GM19239 (cell line): Measurements from ENCODE around the gene MKRN2OS.
"Not testable (repeated sequence)": the region's sequence is repeated elsewhere in the genome, so short reads cannot be mapped to it uniquely, and the experiment has no call there.

Experiments
- DNase-seq: peaks from one replicate; pipeline ENCODE4 v3.0.0; 2011; ENCODE audit warnings: low spot score; ENCODE audit not compliant: insufficient read length
- FAIRE-seq: peaks from 2 replicates; lab custom pipeline; 2011; peaks lifted over from hg19 to GRCh38; lab: Jason Lieb, UNC

MKRN2OS gene

GRCh38 chr3:12566976-12567375 is 21.7 kb upstream of the MKRN2OS start:
- FAIRE-seq, result no peak
- DNase-seq, result no peak

- FAIRE-seq, result no peak
These were observed 17.2 kb upstream of the MKRN2OS start for GRCh38 chr3:12562451-12562850.

GRCh38 chr3:12561397-12561796 is 16.1 kb upstream of the MKRN2OS start:
- FAIRE-seq (no peak), DNase-seq (no peak)

More at GRCh38 chr3:12562451-12562850, 17.2 kb upstream of the MKRN2OS start:
- no peak for DNase-seq

- DNase-seq (no peak), FAIRE-seq (peak; percentile 57)
These were observed 15.3 kb upstream of the MKRN2OS start for GRCh38 chr3:12560505-12561190.

- no peak for DNase-seq
- FAIRE-seq, result no peak
These were observed 14.2 kb upstream of the MKRN2OS start for GRCh38 chr3:12559520-12559919.

- FAIRE-seq (no peak), DNase-seq (no peak)
These were observed 13.4 kb upstream of the MKRN2OS start for GRCh38 chr3:12558706-12559105.

GRCh38 chr3:12557473-12558100 is 12.3 kb upstream of the MKRN2OS start:
- no peak for FAIRE-seq
- DNase-seq, result no peak

- FAIRE-seq (no peak), DNase-seq (peak; percentile 73)
These were observed 11.6 kb upstream of the MKRN2OS start, which contains the start of gene MKRN2 for GRCh38 chr3:12556690-12557472. Gene MKRN2 (plus strand): TSS chr3:12557087. CDS start chr3:12557151, 64 bp downstream.

GRCh38 chr3:12556314-12556689 is 11.0 kb upstream of the MKRN2OS start:
- FAIRE-seq, result no peak

GRCh38 chr3:12553921-12554391 is 8.7 kb upstream of the MKRN2OS start:
- no peak for FAIRE-seq
- no peak for DNase-seq

More at GRCh38 chr3:12556314-12556689, 11.0 kb upstream of the MKRN2OS start:
- no peak for DNase-seq

- no peak for FAIRE-seq
- no peak for DNase-seq
These were observed 4.9 kb upstream of the MKRN2OS start for GRCh38 chr3:12549971-12550760.

- no peak for FAIRE-seq
- no peak for DNase-seq
These were observed 437 bp downstream of the MKRN2OS start for GRCh38 chr3:12544652-12545472.

GRCh38 chr3:12543497-12543896 is 1.8 kb downstream of the MKRN2OS start:
- DNase-seq, FAIRE-seq: not testable (repeated sequence)

- DNase-seq, result no peak
- FAIRE-seq, result no peak
These were observed 3.7 kb downstream of the MKRN2OS start for GRCh38 chr3:12541625-12542024.

GRCh38 chr3:12536423-12536822 is 8.9 kb downstream of the MKRN2OS start:
- DNase-seq (no peak), FAIRE-seq (no peak)

- no peak for DNase-seq
These were observed 13.1 kb downstream of the MKRN2OS start for GRCh38 chr3:12532182-12532581.

GRCh38 chr3:12527757-12528143 is 17.5 kb downstream of the MKRN2OS start:
- DNase-seq (no peak), FAIRE-seq (no peak)

More at GRCh38 chr3:12532182-12532581, 13.1 kb downstream of the MKRN2OS start:
- FAIRE-seq, result no peak

GRCh38 chr3:12522721-12523120 is 22.6 kb downstream of the MKRN2OS start:
- DNase-seq (no peak), FAIRE-seq (no peak)

GRCh38 chr3:12521010-12521409 is 24.3 kb downstream of the MKRN2OS start:
- DNase-seq, result no peak
- FAIRE-seq, result no peak
